Fibroblast of skin of left quadriceps (primary cell): ENCODE measurements around the gene PTGER3.
A peak's percentile ranks its signal among the peaks of the same experiment; 100 is the strongest.
"Not testable (repeated sequence)": the region's sequence is repeated elsewhere in the genome, so short reads cannot be mapped to it uniquely, and the experiment has no call there.

ENCODE experiments used
- DNase-seq, 2 experiments: peaks; one replicate each; pipeline ENCODE4 v3.0.0-alpha.2; 2013; ENCODE audit warnings: low read depth in 2 of 2

PTGER3 gene

GRCh38 chr1:71002709-71003475 is 44.7 kb downstream of the PTGER3 start:
- no peak for DNase-seq

- no peak for DNase-seq
These were observed 46.0 kb downstream of the PTGER3 start for GRCh38 chr1:71001624-71002023.

- no peak for DNase-seq
These were observed 49.8 kb downstream of the PTGER3 start for GRCh38 chr1:70997793-70998192.

DNA sequence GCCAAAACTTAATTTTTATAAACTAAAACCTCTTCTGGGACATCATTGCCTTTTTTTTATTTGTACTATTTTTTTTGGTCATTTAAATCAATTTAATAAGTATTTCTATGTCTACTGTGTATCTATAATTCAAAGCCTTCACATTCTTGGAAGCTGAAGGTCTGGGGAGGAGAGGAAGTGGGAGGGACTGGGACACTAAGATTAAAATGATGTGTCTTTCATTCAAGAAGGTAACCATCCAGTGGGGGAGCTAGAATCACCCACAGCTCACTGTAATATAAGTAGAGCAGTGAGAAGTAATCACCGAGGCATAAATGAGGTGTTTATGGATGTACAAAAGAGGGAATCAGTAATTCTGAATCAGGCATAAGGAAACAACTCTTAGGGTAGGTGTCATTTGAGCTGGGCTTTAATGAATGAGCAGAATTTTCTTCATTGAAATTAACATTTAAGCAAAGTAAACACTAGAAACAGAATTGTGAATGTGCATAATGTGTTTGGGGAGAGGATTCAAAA is 52.8 kb downstream of the PTGER3 start:
- no peak for DNase-seq

DNA sequence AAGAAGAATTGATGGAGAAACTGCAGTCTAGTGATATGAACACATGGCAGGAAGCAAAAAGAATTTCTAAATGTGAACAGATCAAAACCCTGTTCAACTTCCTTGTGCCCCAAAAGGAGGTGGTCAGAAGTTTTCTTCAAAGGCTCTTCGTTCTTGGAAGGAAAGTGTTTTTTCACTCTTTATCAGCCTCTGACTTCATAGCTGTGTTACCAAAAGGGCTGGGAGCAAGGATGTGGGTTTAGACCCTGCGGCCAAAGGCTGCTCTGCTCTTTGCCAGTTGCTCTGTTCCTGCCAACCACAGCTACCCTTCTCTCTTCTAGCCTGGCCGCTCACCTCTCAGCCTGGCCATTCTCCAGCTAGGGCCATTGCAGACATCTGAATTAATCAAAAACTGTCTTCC is 53.8 kb downstream of the PTGER3 start:
- DNase-seq, result no peak

GRCh38 chr1:70992521-70992920 is 55.1 kb downstream of the PTGER3 start:
- DNase-seq, result no peak

DNA sequence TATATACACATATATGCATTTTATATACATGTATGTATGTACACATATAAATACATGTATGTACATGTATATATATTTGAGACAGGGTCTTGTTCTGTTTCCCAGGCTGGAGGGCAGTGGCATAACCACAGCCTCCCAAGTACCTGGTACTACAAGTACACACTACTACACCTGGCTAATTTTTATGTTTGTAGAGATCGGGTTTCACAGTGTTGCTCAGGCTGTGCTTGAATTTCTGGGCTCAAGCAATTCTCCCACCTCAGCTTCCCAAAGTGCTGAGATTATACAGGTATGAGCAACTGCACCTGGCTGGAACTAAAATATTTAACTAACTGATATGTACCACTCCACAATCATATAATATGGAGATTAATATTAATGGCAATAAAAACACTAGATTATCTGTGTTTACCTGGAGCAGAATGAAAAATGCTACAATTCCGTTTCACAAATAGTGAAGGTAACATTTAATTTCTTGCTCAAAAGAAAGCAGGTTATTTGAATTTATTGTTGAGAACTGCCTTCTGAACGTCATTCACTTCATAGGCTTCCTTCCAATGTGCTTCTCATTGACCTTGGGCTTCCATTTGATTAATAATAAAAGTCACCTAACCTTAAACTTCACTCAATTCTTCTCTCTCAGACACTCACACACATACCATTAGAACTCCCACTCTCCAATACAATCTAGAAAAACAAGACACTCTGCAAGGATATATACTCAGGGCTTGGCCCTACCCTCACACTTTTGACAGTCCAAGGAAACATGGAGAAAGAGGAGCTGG is 57.0 kb downstream of the PTGER3 start:
- no peak for DNase-seq

- no peak for DNase-seq
These were observed 60.1 kb downstream of the PTGER3 start for GRCh38 chr1:70987497-70987896.

DNA sequence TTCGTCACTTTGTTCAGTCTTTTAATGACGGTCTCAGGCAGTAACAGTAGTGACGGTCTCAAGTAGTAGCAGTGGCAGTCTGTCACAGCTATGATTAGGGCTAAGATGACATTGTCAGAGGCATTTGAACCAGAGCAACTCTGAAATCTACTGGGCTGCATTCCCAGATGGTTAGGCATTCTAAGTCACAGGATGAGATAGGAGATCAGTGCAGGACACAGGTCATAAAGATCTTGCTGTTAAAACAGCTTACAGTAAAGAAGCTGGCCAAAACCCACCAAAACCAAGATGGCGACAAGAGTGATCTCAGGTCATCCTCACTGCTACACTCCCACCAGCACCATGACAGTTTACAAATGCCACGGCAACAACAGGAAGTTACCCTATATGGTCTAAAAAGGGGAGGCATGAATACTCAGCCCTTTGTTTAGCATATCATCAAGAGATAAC is 61.8 kb downstream of the PTGER3 start:
- DNase-seq, result not testable (repeated sequence)

- DNase-seq, result not testable (repeated sequence)
These were observed 62.3 kb downstream of the PTGER3 start for GRCh38 chr1:70985278-70985677.

- no peak for DNase-seq
These were observed 67.3 kb downstream of the PTGER3 start for GRCh38 chr1:70980361-70980760.

DNA sequence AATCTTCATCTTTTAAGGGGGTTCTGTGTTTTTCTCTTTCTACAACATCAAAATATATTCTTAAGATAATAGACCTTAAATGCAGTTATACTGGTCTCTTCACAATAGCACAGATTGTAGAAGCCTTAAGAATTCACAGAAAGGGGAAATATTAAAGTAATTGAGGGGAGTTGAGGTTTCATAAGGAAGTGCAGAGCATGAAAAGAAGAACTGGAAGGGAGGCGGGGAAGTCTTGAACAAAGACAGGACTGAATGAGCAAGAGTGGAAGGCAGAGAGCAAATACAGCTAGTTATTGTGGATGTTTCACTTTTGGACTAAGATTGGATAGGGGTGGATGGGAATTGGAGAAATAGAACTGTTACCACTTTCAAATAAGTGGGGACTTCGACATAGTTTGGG is 67.7 kb downstream of the PTGER3 start:
- no peak for DNase-seq

DNA sequence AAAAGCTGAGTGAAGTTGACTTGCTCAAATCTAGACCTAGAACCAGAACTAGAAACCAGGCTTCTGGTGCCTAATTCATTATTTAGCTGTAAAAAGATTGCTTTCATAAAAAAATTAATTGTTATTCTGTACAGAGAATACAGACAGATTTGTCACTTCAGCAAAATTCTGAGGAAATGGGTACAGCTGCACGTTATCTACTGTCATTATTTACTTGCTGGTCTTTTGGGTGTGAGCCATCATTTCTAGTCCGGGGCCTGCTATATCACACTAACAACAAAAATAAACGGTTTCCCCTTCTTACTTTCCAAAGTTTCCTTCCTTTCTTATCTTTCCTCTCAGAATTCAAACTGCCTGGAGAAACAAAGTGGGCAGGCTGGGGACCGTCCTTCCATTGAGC is 68.3 kb downstream of the PTGER3 start:
- DNase-seq, result no peak

DNA sequence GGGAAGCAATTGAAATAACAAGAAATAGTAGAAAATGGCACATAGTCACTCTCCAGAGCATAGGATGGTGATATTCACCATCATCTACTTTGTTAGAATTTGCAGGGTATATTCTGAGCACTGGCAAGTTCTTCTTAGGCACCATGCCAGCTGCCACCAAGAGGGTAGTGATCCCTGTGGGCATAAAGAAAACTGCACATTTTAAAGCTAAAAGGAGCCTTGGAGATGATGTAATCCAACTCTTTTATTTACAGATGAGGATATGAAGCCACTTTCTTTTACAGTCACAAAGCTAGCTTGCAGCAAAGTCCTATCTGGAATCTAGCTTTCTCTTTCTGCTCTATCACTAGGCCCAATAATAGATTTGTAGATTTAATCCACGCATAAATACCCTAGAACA is 69.0 kb downstream of the PTGER3 start:
- no peak for DNase-seq

DNA sequence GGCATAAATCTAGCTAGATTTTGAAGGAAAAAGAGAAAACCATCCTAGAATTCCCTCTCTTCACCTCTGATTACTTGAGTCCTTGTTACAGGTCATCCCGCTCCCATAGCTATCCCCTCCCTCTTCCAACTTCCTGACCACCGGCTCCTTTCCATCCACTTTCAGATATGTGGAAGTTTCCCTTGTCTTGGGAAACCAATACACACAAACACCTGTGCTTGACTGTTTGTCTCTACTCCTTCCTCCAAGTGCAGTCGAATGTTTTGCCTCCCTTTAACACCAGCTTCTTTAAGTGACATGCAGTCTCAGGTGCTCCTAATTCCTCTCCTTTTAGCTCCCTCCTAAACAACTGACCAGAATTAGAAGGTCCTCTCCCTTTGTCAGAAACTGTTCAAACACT is 70.0 kb downstream of the PTGER3 start:
- no peak for DNase-seq

DNA sequence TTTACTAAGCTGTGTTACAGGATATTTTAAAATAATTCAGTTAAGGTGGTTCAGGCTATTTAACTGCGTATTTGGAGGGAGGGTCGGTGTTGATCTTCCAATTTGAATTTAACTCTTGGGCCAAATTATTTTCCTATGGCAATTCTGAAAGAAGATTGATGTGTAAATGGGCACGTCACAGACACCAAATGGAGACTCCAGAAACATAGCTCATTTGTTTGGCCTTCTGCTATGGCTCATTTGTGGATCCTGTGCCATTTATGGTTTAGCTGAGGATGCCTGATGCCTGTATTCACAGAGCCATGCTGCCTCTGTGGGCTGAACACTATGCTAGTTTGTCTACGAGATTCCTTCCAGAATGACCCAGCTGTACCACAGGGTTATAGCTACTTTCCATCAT is 70.6 kb downstream of the PTGER3 start:
- no peak for DNase-seq

GRCh38 chr1:70973754-70974153 is 73.9 kb downstream of the PTGER3 start:
- DNase-seq, result no peak

DNA sequence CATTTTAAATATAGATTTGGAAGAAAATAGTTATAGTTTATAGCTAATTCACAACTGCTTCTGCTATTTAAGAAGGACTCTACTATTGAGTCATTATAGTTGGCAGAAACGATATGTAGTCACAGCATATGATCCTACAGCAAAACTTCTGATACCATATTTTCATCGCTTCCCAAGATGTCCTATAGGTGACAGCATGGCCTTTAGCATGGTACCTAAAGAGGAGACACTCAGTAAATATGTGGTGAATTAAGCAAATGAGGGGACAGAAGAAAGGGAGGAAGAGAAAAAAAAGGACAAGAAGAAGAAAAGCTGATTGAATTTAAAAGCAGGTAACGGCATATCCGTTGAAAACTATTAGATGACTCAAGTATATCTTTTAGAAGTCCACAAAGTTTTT is 77.2 kb downstream of the PTGER3 start:
- no peak for DNase-seq

GRCh38 chr1:70966018-70966638 is 81.5 kb downstream of the PTGER3 start:
- DNase-seq, result peak in 1 of 2 experiments; percentile 0

DNA sequence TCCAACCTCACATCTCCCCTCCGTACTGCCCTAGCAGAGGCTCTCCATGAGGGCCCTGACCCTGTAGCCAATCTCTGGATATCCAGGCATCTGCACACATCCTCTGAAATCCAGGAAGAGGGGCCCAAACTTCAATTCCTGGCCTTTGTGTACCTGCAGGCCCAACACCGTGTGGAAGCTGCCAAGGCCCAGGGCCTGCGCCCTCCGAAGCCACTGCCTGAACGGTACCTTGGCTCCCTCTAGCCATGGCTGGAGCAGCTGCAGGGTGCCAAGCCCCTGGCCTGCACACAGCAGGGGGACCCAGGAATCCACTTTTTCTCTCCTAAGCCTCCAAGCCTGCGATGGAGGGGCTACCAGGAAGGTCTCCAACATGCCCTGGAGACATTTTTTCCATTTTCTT is 84.2 kb downstream of the PTGER3 start:
- no peak for DNase-seq

DNA sequence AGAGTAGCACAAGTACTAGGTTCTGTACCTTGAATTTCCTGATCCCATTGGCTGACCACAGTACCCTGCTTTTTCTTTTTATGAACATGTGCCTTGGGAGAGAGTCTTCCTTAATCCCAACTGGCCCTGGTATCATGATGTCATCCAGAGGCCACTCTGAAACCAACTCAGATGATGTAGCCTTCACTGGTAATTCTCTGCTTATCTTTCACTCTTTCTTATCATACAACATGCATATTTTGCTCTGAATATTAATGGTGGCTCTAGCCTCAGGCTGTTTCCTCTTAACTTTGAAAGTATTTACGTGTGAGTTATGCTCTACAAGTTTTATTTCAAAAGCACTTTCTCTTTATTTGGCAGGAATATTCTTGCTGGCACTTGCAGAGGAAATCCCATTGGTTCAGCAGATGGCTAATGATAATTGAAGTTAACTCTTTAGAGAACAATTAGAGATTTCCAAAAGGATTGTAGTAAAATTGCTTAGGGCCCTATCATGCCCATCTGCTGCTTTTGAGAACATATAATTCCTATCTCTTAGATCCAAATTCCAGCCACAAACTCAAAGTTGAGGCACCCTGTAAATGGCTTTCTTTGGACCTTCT is 86.1 kb downstream of the PTGER3 start:
- DNase-seq, result no peak

- no peak for DNase-seq
These were observed 99.1 kb downstream of the PTGER3 start for GRCh38 chr1:70948396-70949017.
